Measurements from ENCODE around the gene KPNA1. TPM values are rescaled to one million over a fixed set of nuclear protein-coding genes. Genes with fewer than 3 reads are reported as not detected.
"Not testable (repeated sequence)": the region's sequence is repeated elsewhere in the genome, so short reads cannot be mapped to it uniquely, and the experiment has no call there.

Gene KPNA1
- total RNA-seq, 1 donor from 2014 or later, result 54.0 TPM

DNA sequence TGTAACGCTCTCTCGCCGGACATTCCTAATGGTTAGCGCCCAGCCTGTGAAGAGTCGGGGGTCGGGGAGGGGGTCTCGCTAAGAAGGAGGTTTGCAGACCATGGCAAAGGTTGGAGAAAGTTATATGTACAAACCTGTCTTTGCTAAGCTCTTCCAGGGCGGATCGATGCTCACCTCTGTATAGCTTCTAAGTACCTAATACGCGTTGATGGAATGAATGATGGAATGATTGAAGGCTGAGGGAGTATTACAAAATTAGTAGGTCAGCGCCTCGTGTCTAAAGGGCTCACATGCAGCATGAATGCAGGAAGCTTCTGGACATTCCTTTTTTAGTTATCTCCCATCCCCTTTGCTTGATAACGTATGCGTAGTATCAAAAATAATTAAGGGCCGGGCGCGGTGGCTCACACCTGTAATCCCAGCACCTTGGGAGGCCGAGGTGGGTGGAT lies 305 bp upstream of the KPNA1 start:
- H3K36me3 ChIP-seq, result no peaks in the 10 kb centered on the region
- intact Hi-C loops (cut with DNase I), result no loop called here

DNA sequence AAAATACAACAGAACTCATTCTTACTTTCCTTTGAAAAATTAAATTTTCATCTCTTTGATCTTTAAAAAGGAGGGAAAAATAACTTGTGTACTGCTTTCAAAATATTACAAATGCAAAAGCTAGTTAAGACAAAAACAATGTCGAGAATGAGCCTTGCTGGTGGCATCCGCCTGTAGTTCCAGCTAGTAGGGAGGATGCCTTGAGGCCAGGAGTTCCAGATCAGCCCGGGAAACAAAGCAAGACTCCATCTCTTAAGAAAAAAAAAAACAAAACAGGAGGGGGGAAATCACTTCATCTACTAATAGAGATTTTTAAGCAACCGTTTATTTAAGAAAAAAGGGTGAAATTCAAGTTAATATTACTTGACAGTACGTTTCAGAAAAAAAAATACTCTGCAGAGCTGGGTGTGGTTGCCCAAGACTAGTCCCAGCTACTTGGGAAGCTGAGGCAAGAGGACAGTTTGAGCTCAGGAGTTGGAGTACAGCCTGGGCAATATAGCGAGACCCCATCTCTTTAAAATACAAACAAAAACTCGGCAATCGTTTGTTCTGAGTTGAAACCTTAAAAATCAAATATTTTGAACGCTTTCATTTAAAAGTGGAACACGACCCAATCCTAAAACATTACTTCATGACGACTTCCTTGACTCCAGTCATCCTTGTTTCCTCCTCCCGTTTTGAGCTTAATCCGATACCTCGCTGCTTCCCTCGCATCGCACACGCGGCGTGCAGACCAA lies 1.2 kb downstream of the KPNA1 start:
- H3K9me3 ChIP-seq, result no peaks in the 10 kb centered on the region
- peak overlapping the region; percentile 79 to 81 for H3K4me3 ChIP-seq
- no peak for DNase-seq (ENCODE audit: extremely low spot score in 2 of 2)
- no peak for TF ChIP-seq POLR2AphosphoS5 (IDR thresholded peaks at IDR 0.05; ENCODE audit: insufficient read depth in 1 of 2, low read depth in 1 of 2)
- TF ChIP-seq POLR2A (IDR thresholded peaks at IDR 0.05), result no peak
- TF ChIP-seq, protein P1, sequence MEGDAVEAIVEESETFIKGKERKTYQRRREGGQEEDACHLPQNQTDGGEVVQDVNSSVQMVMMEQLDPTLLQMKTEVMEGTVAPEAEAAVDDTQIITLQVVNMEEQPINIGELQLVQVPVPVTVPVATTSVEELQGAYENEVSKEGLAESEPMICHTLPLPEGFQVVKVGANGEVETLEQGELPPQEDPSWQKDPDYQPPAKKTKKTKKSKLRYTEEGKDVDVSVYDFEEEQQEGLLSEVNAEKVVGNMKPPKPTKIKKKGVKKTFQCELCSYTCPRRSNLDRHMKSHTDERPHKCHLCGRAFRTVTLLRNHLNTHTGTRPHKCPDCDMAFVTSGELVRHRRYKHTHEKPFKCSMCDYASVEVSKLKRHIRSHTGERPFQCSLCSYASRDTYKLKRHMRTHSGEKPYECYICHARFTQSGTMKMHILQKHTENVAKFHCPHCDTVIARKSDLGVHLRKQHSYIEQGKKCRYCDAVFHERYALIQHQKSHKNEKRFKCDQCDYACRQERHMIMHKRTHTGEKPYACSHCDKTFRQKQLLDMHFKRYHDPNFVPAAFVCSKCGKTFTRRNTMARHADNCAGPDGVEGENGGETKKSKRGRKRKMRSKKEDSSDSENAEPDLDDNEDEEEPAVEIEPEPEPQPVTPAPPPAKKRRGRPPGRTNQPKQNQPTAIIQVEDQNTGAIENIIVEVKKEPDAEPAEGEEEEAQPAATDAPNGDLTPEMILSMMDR (IDR thresholded peaks at IDR 0.05), result no peak
- peaks cover 34% of the 10 kb centered on the region for H3K4me1 ChIP-seq
- H3K27ac ChIP-seq, result peak overlapping the region; percentile 96
- intact Hi-C loops (cut with DNase I), result no loop called here
- H3K27me3 ChIP-seq, result no peaks in the 10 kb centered on the region
- no peaks in the 10 kb centered on the region for H3K36me3 ChIP-seq

More for the DNA sequence above, 305 bp upstream of the KPNA1 start:
- H3K27me3 ChIP-seq, result no peaks in the 10 kb centered on the region
- no peaks in the 10 kb centered on the region for H3K9me3 ChIP-seq
- TF ChIP-seq POLR2A (IDR thresholded peaks at IDR 0.05) (no peak), POLR2AphosphoS5 (IDR thresholded peaks at IDR 0.05; ENCODE audit: insufficient read depth in 1 of 2, low read depth in 1 of 2) (no peak)
- TF ChIP-seq, protein P1 (IDR thresholded peaks at IDR 0.05), result no peak
- peak overlapping the region; percentile 96 for H3K27ac ChIP-seq
- H3K4me1 ChIP-seq, result peaks cover 34% of the 10 kb centered on the region
- H3K4me3 ChIP-seq, result peak overlapping the region; percentile 79 to 81
- DNase-seq (ENCODE audit: extremely low spot score in 2 of 2), result no peak

DNA sequence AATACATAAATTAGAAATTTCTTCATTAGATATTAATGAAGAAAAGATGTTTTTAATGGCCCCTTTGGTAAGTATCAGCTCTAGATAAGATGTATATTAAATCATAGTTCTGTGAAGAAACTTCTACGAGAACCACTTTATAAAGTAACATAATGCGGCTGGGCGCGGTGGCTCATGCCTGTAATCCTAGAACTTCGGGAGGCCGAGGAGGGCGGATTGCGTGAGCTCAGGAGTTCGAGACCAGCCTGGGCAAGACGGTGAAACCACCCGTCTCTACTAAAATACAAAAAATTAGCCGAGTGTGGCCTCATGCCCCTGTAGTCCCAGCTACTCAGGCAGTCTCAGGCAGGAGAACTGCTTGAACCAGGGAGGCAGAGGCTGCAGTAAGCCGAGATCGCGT lies 2.5 kb downstream of the KPNA1 start:
- Histone ChIP-seq H3K9me3 (no peaks in the 10 kb centered on the region), H3K4me1 (peaks cover 34% of the 10 kb centered on the region), H3K27me3 (no peaks in the 10 kb centered on the region), H3K27ac (no peak overlapping the region), H3K4me3 (no peak overlapping the region), H3K36me3 (no peaks in the 10 kb centered on the region)
- DNase-seq (ENCODE audit: extremely low spot score in 2 of 2), result no peak
- TF ChIP-seq POLR2AphosphoS5 (IDR thresholded peaks at IDR 0.05; ENCODE audit: insufficient read depth in 1 of 2, low read depth in 1 of 2) (no peak), POLR2A (IDR thresholded peaks at IDR 0.05) (no peak)
- TF ChIP-seq, protein P1 (IDR thresholded peaks at IDR 0.05), result no peak
- intact Hi-C loops (cut with DNase I), result no loop called here

DNA sequence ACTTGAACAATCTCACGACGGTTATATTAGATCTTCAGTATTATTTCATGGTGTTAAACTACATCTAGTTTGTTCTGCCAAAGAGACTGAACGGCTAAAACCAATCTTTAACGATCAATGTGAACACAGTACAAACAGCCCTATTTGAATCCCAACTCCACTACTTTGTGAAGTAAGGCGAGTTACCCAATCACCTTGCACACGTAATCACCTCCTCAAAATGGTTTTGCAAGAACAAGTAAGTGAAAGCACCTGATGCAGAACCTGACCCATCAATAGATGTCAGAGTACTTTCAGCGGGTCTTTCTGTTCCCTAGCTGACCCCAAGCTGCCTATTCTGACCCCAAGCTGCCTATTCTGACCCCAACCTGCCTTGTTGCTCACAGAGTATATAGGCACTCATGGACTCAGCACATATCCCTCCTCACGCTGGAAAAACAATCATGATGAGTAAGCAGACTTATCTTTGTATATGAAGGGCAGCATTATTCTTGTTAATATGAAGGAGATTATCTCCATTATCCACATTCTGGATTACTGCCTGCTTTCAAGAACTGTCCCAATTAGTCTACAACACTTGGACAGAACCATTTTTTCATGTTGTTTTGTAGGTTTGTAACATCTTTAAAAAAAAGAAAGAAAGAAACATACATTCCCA lies 3.7 kb downstream of the KPNA1 start:
- Histone ChIP-seq H3K4me1 (peaks cover 34% of the 10 kb centered on the region), H3K27ac (no peak overlapping the region)

DNA sequence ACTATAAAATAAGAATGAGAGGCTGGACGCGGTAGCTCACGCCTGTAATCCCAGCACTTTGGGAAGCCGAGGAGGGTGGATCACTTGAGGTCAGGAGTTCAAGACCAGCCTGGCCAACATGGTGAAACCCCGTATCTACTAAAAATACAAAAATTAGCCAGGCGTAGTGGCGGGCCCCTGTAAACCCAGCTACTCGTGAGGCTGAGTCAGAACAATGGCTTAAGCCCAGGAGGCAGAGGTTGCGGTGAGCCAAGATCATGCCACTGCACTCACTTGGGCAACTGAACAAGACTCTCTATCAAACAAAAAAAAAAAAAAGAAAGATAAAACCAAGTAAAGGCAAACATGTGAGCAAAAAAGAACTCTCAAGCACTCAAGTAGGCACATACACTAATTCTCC lies 5.8 kb downstream of the KPNA1 start:
- H3K4me3 ChIP-seq; H3K36me3 ChIP-seq; intact Hi-C loops (cut with DNase I); H3K27ac ChIP-seq; H3K27me3 ChIP-seq; DNase-seq (ENCODE audit: extremely low spot score in 2 of 2); H3K9me3 ChIP-seq: not testable (repeated sequence)
- H3K4me1 ChIP-seq, result peaks cover 40% of the 10 kb centered on the region

More for the DNA sequence above, 3.7 kb downstream of the KPNA1 start:
- Histone ChIP-seq H3K36me3 (no peaks in the 10 kb centered on the region), H3K9me3 (no peaks in the 10 kb centered on the region), H3K27me3 (no peaks in the 10 kb centered on the region), H3K4me3 (no peak overlapping the region)
- DNase-seq (ENCODE audit: extremely low spot score in 2 of 2), result no peak
- TF ChIP-seq, protein P1 (IDR thresholded peaks at IDR 0.05), result no peak
- no peak for TF ChIP-seq POLR2AphosphoS5 (IDR thresholded peaks at IDR 0.05; ENCODE audit: insufficient read depth in 1 of 2, low read depth in 1 of 2)
- no peak for TF ChIP-seq POLR2A (IDR thresholded peaks at IDR 0.05)
- intact Hi-C loops (cut with DNase I), result no loop called here

Data from vagina (tissue), 2 donors.